ENCODE data around the gene ENTR1. TPM values are rescaled to one million over a fixed set of nuclear protein-coding genes. Genes with fewer than 3 reads are reported as not detected.

ENTR1 gene
- total and polyA plus RNA-seq, 2 of the 13 experiments (the other 11 are each of a cell fraction or from before 2014, with no cell fraction given): 70.1 to 76.4 TPM

DNA sequence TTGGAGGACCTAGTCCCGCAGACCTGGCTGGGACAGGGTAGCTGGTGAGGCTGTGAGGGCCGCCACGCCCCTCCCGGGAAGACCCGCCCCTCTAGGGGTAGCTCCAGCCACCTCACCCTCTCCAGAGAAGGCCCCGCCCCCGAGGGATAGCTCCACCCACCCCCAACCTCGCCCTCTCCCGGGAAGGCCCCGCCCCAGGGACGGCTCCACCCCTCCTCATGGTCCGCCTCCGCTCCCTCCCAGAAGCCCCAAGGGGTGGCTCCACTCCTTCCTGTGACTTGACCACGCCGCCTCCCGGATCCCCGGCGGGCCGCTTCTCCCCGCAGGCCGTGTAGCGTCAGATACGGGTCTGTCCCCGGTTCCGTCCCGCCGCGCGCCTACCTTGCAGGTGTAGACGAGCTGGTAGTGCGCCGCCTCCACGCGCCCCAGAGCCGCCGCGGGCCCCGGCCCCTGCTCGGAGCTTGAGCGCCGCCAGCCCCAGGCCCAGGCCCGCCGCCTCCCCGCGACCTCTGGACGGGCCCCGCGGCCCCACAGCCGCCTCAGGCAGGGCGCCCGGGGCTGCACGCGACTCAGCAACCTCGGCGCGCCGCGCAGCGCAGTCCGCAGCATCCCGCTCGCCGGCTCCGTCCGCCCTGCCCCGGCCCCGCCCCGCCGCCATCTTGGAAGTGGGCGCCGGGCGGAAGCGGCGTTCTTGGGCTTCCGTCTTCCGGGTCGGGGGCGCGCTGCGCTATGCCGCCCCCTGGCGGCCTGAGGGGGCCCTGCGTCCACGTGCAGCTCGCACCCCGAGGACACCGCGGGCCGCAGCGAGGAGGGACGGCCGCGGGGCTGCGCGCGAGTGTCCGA lies 47.1 kb downstream of the ENTR1 start, which contains the start of gene DNLZ (continued):
- TF ChIP-seq ZNF609 (CRISPR knock-in tag; IDR thresholded peaks at IDR 0.05; ENCODE audit: borderline replicate concordance) (peak; percentile 54), ZHX2 (IDR thresholded peaks at IDR 0.05; ENCODE audit: low read depth) (peak; percentile 85), ZHX2 (CRISPR knock-in tag; IDR thresholded peaks at IDR 0.05; ENCODE audit: borderline replicate concordance) (peak; percentile 60; the same call in 1 of the 2 replicates), ZNF615 (CRISPR knock-in tag; IDR thresholded peaks at IDR 0.05; ENCODE audit: borderline replicate concordance) (no peak)
- TF ChIP-seq, protein P1, sequence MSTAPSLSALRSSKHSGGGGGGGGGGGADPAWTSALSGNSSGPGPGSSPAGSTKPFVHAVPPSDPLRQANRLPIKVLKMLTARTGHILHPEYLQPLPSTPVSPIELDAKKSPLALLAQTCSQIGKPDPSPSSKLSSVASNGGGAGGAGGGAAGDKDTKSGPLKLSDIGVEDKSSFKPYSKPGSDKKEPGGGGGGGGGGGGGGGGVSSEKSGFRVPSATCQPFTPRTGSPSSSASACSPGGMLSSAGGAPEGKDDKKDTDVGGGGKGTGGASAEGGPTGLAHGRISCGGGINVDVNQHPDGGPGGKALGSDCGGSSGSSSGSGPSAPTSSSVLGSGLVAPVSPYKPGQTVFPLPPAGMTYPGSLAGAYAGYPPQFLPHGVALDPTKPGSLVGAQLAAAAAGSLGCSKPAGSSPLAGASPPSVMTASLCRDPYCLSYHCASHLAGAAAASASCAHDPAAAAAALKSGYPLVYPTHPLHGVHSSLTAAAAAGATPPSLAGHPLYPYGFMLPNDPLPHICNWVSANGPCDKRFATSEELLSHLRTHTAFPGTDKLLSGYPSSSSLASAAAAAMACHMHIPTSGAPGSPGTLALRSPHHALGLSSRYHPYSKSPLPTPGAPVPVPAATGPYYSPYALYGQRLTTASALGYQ (CRISPR knock-in tag; IDR thresholded peaks at IDR 0.05): peak; percentile 68; the same call in 1 of the 2 replicates
- TF ChIP-seq, protein P2, sequence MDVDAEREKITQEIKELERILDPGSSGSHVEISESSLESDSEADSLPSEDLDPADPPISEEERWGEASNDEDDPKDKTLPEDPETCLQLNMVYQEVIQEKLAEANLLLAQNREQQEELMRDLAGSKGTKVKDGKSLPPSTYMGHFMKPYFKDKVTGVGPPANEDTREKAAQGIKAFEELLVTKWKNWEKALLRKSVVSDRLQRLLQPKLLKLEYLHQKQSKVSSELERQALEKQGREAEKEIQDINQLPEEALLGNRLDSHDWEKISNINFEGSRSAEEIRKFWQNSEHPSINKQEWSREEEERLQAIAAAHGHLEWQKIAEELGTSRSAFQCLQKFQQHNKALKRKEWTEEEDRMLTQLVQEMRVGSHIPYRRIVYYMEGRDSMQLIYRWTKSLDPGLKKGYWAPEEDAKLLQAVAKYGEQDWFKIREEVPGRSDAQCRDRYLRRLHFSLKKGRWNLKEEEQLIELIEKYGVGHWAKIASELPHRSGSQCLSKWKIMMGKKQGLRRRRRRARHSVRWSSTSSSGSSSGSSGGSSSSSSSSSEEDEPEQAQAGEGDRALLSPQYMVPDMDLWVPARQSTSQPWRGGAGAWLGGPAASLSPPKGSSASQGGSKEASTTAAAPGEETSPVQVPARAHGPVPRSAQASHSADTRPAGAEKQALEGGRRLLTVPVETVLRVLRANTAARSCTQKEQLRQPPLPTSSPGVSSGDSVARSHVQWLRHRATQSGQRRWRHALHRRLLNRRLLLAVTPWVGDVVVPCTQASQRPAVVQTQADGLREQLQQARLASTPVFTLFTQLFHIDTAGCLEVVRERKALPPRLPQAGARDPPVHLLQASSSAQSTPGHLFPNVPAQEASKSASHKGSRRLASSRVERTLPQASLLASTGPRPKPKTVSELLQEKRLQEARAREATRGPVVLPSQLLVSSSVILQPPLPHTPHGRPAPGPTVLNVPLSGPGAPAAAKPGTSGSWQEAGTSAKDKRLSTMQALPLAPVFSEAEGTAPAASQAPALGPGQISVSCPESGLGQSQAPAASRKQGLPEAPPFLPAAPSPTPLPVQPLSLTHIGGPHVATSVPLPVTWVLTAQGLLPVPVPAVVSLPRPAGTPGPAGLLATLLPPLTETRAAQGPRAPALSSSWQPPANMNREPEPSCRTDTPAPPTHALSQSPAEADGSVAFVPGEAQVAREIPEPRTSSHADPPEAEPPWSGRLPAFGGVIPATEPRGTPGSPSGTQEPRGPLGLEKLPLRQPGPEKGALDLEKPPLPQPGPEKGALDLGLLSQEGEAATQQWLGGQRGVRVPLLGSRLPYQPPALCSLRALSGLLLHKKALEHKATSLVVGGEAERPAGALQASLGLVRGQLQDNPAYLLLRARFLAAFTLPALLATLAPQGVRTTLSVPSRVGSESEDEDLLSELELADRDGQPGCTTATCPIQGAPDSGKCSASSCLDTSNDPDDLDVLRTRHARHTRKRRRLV (CRISPR knock-in tag; IDR thresholded peaks at IDR 0.05): no peak

Measured in HepG2 (cell line).